Lower lobe of right lung (tissue), 2 donors: ENCODE results near the gene THAP10. TPM values are rescaled to one million over a fixed set of nuclear protein-coding genes. Genes with fewer than 3 reads are reported as not detected.
A peak's percentile ranks its signal among the peaks of the same experiment; 100 is the strongest.

ENCODE experiments used
- ATAC-seq, 2 donors: fragments of 200-7000 bp; cut with Tn5 transposase; one replicate each; pipeline ENCODE4 v1.9.1; 2020 to 2022; ENCODE audit warnings: mild to moderate bottlenecking in 2 of 2, moderate library complexity in 2 of 2
- DNase-seq: peaks from one replicate; pipeline ENCODE4 v3.0.0-alpha.2; 2020
- H3K27ac ChIP-seq: fragments of 200-600 bp; one replicate; pipeline ENCODE4 v1.8.0; 2022
- H3K27me3 ChIP-seq: fragments of 200-600 bp; one replicate; pipeline ENCODE4 v1.8.0; 2022; ENCODE audit warnings: low read depth
- H3K36me3 ChIP-seq: fragments of 200-600 bp; one replicate; pipeline ENCODE4 v1.8.0; 2022; ENCODE audit warnings: mild to moderate bottlenecking
- H3K4me1 ChIP-seq: fragments of 200-600 bp; one replicate; pipeline ENCODE4 v1.8.0; 2022
- H3K4me3 ChIP-seq: fragments of 200-600 bp; one replicate; pipeline ENCODE4 v1.8.0; 2022; ENCODE audit warnings: mild to moderate bottlenecking
- H3K9me3 ChIP-seq: fragments of 200-600 bp; one replicate; pipeline ENCODE4 v1.8.0; 2022
- intact Hi-C: fragments of 100-400 bp; cut with DNase I; formaldehyde crosslinking; loops from one replicate; pipeline ENCODE4 v1.11.0; 2022
- total RNA-seq: library from RNA; stranded (reverse); fragmentation: NEBNext Ultra II Directional; extraction: Animal tissue kit (Norgen Biotek cat#: 25700); gene quantifications from one replicate; pipeline ENCODE4 v1.2.1, GENCODE V29; 2021
- TF ChIP-seq, protein P1 (sequence below): fragments of 200-600 bp; IDR thresholded peaks from one replicate; pipeline ENCODE4 v1.8.0; 2022; ENCODE audit warnings: antibody characterized with exemption, mild to moderate bottlenecking
- donor health status: DM: no; HTN: yes; CAD: no; lungs with severe emphysema.

The THAP10 gene
- total RNA-seq, 1 donor from 2014 or later: 2.4 TPM

DNA sequence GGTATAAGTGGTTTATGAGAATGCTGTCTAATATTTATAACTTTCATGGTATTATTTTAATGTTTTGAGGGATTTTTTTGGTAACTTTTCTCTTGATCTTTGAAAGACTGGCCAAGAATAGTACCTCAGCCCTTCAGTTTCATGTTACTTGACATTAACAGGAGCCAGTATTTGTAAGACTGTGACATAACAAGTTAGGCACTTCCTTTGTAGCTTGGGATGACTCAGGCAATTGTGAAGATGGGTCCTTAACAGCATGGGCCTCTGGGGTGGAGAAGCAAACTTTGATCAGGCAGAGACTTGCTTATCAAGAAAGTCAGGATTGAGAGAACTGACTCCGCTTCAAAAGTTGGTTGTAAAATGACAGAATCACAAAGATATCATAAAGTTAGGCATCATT is 9.9 kb upstream of the THAP10 start:
- Histone ChIP-seq H3K9me3 (peaks cover 2% of the 10 kb centered on the region), H3K4me3 (no peak overlapping the region), H3K4me1 (no peaks in the 10 kb centered on the region), H3K36me3 (peaks cover 8% of the 10 kb centered on the region), H3K27me3 (no peaks in the 10 kb centered on the region), H3K27ac (no peak overlapping the region)
- no peak for ATAC-seq
- TF ChIP-seq, protein P1, sequence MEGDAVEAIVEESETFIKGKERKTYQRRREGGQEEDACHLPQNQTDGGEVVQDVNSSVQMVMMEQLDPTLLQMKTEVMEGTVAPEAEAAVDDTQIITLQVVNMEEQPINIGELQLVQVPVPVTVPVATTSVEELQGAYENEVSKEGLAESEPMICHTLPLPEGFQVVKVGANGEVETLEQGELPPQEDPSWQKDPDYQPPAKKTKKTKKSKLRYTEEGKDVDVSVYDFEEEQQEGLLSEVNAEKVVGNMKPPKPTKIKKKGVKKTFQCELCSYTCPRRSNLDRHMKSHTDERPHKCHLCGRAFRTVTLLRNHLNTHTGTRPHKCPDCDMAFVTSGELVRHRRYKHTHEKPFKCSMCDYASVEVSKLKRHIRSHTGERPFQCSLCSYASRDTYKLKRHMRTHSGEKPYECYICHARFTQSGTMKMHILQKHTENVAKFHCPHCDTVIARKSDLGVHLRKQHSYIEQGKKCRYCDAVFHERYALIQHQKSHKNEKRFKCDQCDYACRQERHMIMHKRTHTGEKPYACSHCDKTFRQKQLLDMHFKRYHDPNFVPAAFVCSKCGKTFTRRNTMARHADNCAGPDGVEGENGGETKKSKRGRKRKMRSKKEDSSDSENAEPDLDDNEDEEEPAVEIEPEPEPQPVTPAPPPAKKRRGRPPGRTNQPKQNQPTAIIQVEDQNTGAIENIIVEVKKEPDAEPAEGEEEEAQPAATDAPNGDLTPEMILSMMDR: no peak
- intact Hi-C loops: no loop called here
- DNase-seq: no peak

DNA sequence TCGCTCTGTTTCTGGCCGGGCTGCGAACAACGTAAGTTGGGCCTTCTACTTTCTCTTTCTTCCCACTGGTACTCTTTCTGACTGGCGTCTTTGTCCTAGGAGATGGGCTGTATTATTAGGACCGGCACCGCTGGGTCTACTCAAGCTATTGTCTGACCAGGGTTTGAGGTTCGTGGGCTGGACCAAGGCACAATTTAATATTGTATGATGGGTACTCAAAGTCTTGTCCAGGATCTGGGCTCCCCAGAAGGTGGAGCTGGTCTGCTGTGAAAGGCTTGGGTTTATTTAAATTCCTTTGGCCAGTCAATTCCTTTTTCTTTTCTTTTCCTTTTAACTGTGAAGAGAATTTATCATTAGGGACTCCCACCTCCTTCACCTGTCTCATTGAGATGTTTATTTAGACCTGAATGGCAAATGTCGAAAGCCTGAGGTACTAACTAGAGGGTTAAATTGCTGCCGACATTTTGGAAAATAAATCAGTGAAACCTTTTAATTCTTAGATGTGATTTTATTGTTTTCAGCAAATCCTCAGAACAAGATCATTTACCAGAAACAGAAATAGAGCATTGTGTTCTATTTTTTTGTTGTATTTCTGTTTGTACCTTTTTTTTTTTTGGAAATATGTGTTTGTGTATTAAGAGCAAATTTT is 803 bp upstream of the THAP10 start:
- intact Hi-C loops: no loop called here
- no peaks in the 10 kb centered on the region for H3K9me3 ChIP-seq
- no peaks in the 10 kb centered on the region for H3K36me3 ChIP-seq
- peak; percentile 45 to 61 for ATAC-seq
- H3K4me3 ChIP-seq: peak overlapping the region; percentile 86
- peaks cover 5% of the 10 kb centered on the region for H3K4me1 ChIP-seq
- no peaks in the 10 kb centered on the region for H3K27me3 ChIP-seq
- H3K27ac ChIP-seq: peak overlapping the region; percentile 77
- TF ChIP-seq, protein P1: peak; percentile 39
- no peak for DNase-seq

DNA sequence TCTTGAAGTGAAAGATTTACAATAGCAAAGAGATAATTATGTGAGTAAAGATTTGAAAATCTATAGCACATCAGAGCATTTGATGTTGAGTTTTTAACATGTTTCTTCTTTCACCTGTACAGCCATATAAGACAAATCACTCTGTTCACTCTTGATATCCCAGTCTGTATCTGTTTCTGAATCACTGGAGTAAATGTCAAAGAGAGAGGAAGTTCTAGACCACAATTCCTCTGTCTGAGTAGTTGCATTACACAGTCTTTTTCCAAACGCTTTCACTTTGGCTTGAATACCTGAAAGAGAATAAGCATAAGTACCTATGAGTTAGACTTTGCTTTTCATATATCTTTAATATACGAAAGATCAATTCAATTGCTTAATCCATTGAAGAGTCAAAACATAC is 9.9 kb downstream of the THAP10 start:
- Histone ChIP-seq H3K4me1 (no peaks in the 10 kb centered on the region), H3K36me3 (no peaks in the 10 kb centered on the region), H3K27ac (no peak overlapping the region), H3K9me3 (no peaks in the 10 kb centered on the region), H3K4me3 (no peak overlapping the region), H3K27me3 (no peaks in the 10 kb centered on the region)
- no peak for DNase-seq
- ATAC-seq: no peak
- intact Hi-C loops: no loop called here
- TF ChIP-seq, protein P1: no peak

DNA sequence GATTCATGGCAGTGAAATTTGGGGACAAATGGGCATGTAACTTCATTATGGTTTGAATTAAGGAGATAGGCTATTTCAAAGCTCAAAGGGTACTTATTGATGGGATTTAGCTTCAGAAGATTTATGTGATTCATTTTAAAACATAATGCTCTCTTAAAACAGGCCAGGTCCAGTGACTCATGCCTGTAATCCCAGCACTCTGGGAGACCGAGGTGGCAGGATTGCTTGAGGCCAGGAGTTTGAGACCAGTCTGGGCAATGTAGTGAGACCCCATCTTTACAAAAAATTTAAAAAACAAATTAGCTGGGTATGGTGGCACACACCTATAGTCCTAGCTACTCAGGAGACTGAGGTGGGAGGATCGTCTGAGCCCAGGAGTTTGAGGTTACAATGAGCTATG is 11.5 kb downstream of the THAP10 start:
- Histone ChIP-seq H3K27me3 (no peaks in the 10 kb centered on the region), H3K4me1 (no peaks in the 10 kb centered on the region), H3K27ac (no peak overlapping the region), H3K4me3 (no peak overlapping the region), H3K36me3 (no peaks in the 10 kb centered on the region), H3K9me3 (no peaks in the 10 kb centered on the region)
- TF ChIP-seq, protein P1: no peak
- DNase-seq (no peak), ATAC-seq (no peak)
- intact Hi-C loops: no loop called here

DNA sequence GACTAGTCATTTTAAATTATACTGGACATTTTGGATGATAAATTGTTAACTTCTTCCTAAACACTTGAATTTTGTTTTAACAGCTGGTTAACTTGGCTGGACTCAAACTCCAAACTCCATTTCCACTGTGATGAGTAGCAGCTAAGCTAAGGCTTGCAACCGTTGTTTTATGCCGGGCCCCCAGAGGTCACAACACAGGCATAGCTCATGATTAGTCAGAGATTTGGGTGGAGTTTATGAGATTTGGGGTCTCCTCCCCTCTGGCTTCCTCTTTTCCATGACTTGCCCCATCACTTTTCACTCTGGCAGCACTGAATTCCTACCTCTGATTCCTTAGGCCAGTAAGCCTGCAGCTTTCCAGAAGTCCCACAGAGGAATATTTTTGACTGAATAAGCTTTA is 12.8 kb downstream of the THAP10 start:
- TF ChIP-seq, protein P1: no peak
- no peaks in the 10 kb centered on the region for H3K27me3 ChIP-seq

More for the DNA sequence above, 12.8 kb downstream of the THAP10 start:
- no peak overlapping the region for H3K27ac ChIP-seq
- no peaks in the 10 kb centered on the region for H3K36me3 ChIP-seq
- intact Hi-C loops: no loop called here
- no peak for DNase-seq
- H3K4me1 ChIP-seq: no peaks in the 10 kb centered on the region
- no peaks in the 10 kb centered on the region for H3K9me3 ChIP-seq
- H3K4me3 ChIP-seq: no peak overlapping the region
- no peak for ATAC-seq
